HuH-7 (cell line): ENCODE results near the gene TRIM65.
A peak's percentile ranks its signal among the peaks of the same experiment; 100 is the strongest.

Experiments
- DNase-seq: peaks from one replicate; pipeline ENCODE4 v3.0.0; 2011; ENCODE audit warnings: low spot score

The TRIM65 gene

GRCh38 chr17:75917917-75918445, 21.2 kb upstream of the TRIM65 start:
- DNase-seq: no peak

- DNase-seq: no peak
These were observed 20.6 kb upstream of the TRIM65 start for GRCh38 chr17:75917141-75917916.

DNA sequence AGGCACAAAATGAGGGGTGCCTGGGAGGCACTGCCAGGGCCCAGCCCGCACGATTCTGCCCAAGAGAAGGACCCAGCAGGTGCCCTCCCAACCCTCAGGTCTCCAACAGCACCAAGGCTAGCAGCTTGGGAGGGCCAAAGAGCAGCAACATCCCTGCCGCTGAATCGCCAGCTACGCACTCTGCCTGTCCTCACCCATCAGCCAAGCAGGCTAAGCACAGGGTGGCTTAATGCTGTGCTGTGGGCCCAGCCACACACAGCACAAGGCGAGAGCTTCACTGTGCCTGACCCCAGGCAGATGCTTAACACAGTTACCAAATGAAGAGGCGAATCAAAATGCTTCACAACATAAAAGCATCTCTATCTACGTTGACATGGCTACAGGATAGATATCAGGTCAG, 18.5 kb upstream of the TRIM65 start:
- DNase-seq: no peak

- no peak for DNase-seq
These were observed 18.0 kb upstream of the TRIM65 start for GRCh38 chr17:75914643-75915267.

DNA sequence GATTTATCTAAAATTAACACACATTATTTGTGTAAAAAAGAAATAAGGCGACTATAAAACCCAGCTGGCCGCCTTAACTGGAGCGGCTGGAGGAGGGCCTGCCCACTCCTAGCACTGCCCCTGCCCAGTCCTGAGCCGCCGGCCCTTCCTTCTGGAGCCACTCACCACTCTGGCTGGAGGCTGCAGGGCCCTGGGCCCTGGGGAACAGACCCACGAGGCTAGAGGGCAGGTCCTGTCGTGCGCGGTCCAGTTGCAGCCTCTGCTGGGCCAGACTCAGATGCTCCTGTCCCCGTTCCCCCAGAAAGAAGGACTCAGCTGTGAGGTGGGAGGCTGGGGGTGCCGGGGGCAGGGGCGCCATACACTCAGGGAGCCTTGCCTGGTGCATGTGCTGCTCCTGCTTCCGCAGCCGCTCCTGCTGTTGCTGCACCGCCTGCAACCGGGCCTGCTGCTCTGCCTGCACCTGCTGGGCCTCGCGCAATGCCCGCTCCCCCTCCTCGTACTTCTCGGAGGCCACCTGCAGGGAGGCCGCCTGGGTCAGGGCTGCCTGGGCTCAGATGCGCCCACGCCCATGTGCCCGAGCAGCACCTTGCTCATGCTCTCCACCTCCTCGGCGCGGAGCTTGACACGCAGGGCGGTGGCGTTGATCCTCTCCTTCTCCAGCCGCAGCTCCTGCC, 16.9 kb upstream of the TRIM65 start:
- DNase-seq: no peak

GRCh38 chr17:75910699-75911098, 13.9 kb upstream of the TRIM65 start:
- DNase-seq: no peak

DNA sequence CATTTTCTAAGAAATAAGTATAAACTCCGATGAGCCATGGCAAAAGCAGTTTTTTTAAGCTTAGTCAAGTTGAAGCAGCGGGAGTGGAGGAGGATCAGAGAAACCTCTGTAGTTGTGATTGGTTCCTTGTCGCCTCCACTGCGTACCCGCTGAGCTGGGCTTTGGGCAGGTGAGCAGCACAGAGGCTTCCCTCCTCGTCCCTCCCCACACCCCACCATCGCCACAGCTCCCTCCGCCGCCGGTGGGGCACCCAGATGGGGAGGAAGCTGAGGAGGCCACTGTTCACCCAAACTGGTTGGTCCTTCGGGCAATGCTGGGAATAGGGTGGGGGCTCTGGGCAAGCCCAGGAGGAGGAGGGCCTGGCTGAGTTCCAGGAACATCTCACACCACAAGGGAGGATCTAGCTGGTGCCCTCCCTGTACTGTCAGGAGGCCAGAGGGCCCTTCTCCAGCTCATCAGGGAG, 13.1 kb upstream of the TRIM65 start:
- no peak for DNase-seq

- no peak for DNase-seq
These were observed 12.5 kb upstream of the TRIM65 start for GRCh38 chr17:75909051-75909811.

GRCh38 chr17:75908201-75908600, 11.4 kb upstream of the TRIM65 start:
- DNase-seq: no peak

DNA sequence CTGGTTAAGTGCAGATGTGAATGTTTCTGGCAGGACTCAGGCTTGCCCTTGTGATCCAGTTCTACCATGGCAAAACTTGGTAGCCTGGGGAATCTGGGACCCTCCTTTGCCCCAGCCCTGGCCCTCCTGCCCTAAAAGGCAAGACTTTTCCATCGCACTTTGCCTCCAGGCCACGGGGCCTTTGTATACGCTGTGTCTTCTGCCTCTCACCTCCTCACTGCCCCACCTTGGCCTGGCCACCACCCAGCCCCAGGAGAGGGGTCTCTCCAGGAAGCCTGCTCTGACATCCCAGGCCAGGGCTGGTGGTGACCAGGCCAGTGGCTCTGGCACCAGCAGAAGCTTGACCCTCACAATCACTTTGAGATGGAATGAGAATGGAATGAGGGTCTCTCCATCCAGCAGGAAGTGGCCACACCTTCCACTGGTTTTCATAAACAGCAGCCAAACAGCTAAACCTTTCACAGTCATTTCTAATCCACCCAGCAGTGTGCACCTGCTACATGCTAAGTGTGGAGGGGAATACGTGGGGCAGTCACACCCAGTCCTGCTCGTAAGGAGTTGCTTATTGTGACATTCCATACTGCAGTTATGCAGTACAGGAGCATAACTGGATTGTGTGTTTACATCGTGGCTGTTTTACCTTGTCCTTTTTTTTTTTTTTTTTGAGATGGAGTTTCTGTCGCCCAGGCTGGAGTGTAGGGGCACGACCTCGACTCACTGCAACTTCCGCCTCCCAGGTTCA, 9.6 kb upstream of the TRIM65 start:
- no peak for DNase-seq

GRCh38 chr17:75904749-75905521, 8.2 kb upstream of the TRIM65 start, which contains the start of gene MRPL38:
Gene MRPL38, minus strand, starts transcription at chr17:75904884. Its CDS starts 9 bp downstream, at chr17:75904875.
- peak; percentile 98 for DNase-seq

DNA sequence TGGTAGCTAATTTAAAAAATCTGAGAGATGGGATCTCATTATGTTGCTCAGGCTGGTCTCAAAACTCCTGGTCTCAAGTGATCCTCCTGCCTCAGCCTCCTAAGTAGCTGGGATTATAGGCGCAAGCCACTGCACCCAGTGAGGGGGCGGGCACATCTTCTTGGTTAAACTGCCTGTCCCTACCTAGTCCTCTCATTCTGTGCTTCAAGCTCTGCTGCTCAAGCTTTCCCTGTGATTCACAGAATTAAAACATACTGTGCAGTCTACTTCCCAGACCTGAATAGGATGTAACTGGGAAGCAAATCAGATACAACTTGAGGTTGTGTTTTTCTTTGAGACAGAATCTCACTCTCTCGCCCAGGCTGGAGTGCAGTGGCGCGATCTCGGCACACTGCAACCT, 5.7 kb upstream of the TRIM65 start:
- DNase-seq: no peak

DNA sequence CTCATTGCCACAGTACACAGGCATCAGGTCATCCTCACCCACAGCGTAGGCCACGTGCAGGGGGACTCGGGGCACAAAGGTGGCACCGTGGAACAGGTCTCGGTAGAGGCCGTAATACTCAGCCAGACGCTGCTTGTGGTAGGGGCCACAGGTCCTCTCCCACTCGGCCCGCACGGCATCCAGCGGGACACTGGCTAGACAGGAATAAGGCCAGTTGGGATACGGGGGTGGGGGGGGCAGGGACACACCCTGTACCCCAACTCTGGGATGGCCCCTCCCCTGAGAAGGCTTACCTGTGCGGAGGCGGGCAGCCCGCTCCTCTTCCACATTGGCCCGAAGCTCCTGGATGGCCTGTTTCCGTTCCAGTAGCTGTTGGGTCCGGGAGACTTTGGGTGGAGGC, 5.0 kb upstream of the TRIM65 start:
- no peak for DNase-seq

- no peak for DNase-seq
These were observed 4.2 kb upstream of the TRIM65 start for GRCh38 chr17:75900691-75901533.

GRCh38 chr17:75899767-75900468, 3.2 kb upstream of the TRIM65 start:
- DNase-seq: no peak

- DNase-seq: no peak
These were observed 2.6 kb upstream of the TRIM65 start for GRCh38 chr17:75899353-75899752.

DNA sequence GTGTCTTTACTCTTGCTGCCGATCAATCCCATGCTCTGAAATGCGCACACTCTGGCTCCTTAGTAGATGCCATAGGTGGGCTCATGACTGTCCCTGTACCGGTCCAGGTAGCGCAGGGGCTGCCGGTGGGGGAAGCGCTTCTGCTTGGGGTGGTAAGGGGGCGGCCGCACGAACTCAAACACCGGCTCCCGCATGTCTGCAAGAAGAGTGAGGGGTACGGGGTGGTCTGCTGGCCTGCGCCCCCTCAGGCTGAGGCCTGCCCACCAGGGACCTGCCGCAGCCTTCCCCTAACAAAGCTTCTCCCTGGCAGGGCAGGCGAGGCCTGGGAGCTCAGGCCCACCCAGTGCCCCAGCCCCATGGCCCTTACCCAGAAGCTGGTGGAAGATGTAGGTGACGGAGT, 2.0 kb upstream of the TRIM65 start:
- no peak for DNase-seq

GRCh38 chr17:75898065-75898464, 1.3 kb upstream of the TRIM65 start:
- no peak for DNase-seq
